Kidney glomerular epithelial cell (primary cell): ENCODE data around the gene PRELID3B.
"Not testable (repeated sequence)": the region's sequence is repeated elsewhere in the genome, so short reads cannot be mapped to it uniquely, and the experiment has no call there.

ENCODE experiments used
- DNase-seq: peaks from one replicate; lab custom pipeline; 2025; lab: John Stamatoyannopoulos, UW

Gene PRELID3B

DNA sequence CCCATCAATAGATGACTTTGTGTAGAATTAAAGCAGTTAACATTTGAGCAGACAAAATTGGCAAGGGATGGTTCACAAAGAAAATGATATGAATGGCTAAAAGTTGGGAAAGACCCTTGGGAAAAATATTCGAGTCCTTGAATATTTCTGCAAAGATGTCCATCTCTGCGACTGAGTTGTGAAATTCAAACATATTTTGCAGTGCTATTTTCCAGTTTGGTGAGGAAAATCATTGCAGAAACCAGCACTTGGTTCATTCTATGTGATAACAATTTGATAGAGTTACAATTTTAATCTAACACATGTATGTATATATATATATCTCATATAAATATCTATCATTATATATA is 6.1 kb upstream of the PRELID3B start:
- DNase-seq, result no peak

DNA sequence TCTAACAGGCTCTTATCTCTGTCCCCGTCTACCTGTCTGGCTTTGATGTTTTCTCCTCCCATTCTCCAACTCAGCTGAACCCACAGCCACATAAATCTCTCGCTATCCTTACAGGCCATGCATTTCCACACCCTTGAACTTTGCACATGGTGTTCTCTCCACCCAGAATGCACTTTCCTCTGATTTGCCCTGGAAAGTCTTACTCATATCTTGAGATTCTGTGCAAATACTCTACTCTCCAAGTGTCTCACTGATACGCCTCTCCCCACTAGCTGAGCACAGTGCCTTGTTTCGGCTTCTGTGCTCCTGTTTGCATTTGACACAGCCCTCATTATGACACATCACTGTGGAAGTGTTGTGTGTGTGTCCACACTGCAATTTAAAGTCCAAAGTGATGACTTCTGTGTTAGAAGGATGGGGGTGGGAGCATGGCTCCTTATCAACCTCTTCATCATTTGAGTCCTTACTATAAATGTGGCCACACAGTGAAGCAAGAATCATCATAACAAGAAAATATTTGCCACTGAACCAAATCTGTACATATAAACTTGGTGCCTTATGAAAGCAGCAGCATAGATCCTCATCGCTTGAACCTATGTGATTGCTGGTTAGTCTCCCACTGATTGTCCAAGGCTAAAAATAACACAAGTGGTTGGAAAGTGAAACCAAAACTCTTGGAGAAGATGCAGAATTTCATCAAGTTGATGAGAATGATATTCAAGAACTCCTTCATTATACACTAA is 5.5 kb upstream of the PRELID3B start:
- no peak for DNase-seq

DNA sequence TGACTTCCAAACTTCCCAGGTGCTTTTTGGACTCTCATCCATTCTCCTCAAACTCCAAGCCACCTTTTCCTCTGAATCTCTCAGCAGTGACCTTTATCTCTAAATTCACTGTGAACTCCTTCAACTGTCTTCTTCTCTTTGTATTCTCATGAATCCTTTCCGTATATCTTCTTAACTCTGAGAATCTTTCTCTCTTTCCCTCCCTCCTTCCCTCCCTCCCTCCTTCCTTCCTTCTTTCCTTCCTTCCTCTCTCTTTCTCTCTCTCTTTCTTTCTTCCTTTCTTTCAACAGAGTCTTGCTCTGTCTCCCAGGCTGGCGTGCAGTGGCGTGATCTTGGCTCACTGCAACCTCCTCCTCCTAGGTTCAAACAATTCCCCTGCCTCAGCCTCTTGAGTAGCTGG is 4.3 kb upstream of the PRELID3B start:
- DNase-seq, result no peak

DNA sequence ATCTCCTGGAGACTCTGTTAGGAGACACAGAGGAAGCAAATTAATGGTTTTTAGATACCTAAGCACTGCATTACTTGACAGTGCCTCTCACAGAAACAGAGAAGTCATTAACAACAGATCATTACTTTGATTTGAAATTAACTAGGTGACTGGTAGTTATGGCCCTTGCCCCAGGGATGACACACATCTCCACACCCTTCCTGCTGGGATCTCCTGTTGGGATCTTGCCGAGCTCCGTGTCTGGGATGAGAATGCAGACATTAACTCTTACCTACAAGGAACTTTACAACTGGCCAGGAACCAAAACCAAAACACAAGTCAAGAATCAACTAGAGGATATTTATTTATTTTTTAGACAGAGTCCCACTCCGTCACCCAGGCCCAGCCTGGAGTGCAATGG is 2.2 kb upstream of the PRELID3B start:
- no peak for DNase-seq

DNA sequence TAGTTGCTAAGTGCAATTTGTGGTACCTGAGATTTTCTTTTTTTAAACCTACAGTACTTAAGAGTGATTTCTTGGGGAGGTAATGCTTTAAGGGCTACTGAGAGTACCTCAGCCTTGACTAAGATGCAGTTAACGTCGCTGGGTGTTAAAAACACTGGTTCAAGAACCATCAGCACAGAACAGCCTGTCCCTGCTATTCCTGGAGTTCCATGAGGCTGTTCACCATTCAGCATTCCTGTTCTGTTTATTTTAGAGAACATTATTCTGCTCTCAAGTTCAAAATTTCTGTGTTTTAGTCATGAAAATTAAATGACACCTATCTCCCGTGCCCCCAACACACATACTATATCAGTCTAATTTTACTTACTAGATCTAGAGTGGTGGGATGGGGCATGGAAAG is 1.7 kb upstream of the PRELID3B start:
- DNase-seq, result no peak

DNA sequence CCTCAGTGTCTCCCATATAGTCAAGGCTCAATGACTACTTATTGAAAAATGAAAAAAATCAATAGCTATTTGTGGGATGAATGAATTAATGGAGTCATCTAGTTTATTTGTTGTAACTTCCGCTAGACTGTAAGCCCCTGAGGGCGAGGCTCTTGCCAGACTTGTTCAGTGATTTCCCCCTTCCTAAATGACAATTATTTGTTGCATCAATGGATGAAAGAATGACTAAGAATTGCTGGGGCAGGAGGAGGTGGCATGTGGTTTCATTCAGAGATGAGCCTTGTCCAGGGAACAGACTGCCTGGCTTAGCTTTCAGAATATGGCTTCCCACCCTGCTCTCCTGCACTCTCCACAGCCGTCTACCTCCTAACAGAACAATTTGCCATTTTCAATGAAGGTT is 1.1 kb upstream of the PRELID3B start:
- DNase-seq, result no peak

DNA sequence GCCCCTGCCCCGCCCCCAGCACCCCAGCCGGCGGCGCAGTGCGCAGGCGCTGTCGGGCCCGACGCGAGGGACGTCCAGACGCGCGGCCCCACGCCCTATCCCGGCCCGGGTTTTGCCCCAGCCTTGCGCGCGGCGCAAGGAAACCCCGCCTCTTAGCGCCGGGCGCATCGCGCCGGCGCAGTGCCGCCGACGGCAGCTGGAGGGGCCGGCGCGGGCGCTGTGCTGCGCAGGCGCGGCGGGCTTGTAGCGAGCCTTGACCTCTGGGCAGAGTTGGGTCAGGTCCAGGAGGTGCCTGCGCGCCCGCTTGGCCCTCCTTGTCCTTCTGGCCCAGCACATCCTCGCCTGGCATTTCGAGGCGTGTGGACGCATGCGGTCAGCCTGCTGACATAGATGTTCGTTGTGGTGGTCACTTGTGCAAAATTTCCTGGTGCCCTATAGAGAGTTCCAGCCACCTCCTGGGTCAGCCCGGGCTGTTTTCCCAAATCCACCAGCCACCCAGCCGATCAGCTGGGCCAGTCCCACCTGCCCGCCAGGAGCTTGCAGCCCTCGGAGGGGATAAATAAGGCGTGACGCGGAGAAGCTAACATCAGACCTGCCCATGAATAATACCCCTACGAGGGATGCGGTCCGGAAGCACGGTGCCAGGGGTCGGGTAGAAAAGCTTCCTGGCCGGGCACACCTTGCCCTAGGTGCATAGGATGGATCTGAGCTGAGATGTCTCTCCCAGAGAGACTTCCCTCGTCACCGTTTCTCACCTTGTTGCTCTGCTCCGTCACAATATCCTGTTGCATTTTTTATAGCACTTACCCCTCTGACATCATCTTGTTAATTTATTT is 428 bp upstream of the PRELID3B start:
- peak; percentile 87 for DNase-seq

DNA sequence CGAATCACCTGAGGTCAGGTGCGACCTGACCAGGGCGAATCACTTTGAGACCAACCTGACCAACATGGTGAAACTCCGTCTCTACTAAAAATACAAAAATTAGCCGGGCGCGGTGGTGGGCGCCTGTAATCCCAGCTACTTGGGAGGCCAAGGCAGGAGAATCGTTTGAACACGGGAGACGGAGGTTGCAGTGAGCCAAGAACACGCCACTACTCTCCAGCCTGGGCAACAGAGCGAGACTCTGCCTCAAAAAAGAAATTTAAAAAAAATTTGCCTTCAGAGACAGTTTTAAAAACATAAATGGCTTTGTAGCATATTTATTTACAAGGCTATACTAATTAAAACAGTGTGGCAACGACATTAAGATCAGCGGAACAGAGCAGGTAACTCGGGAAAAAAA is 1.1 kb downstream of the PRELID3B start:
- DNase-seq, result not testable (repeated sequence)

DNA sequence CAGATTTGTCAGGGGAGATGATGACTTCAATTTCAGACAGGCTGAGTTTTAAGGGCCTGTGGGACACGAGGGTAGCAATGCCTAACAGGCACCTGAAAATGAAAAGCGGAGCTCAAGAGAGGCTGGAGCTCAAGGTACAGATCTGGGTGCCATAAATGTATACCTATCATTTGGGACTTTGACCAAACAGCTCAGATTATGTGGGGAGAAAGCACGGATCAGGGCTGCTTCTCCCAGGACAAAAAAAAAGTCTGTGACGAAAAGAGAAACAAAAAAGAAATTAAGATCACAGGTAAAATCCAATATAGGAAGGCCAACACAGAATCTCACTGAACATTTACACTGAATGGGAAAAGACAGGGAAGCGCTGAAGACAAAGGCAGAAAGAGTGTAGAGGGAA is 1.9 kb downstream of the PRELID3B start:
- DNase-seq, result no peak

DNA sequence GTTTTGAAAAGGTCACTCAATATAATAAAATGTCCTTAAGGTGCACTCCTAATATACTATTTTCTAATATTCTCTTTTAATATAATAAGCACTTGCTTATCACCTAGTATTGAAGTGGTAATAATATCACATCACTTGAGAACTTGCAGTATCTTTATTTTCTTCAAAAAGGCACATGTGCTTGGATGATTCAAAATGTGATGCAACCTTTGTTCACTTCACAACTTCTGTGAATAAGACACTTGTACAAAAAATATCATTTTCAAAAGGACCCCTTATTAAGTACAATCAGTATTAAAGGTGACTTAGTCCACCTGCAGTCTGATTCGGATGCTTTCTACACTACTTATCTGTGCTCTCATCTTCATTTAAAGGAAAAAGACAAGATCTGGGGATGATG is 3.4 kb downstream of the PRELID3B start:
- no peak for DNase-seq

DNA sequence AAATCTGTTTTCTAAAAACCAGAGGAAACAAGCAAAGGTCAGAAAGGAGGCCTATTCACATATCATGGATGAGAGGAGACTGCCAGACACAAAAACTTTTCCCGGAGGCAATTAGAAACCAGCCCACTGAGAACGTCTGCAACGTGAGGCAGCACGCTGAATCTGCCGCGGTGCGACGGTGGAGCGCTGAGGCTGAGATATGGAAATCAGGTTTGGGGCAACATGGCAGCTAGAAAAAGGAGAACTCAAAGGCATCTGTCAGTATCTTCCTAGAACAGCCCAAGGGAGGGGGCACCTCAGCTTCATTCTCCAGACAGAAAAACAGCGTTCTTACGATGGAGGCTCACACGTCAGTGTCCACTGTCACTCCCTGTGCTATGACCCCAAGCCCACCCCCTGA is 5.2 kb downstream of the PRELID3B start:
- DNase-seq, result no peak

DNA sequence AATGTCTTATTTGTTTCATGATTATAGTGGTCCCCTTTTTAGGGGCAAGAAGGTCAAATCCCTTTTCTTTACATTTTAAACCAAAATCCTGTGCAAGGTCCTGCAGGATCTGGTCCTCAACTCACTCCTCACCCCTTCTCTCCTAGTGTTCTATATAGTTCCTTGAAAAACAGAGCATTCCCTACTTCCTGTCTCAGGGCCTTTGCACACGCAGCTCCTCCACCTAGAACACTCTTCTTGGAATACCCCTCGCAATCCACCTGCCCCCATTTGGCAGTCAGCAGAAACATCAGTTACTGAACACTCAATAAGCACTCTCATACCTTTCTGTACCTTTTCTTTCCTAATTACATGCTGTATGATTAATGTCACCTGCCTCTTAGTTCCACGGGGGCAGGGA is 7.2 kb downstream of the PRELID3B start:
- DNase-seq, result no peak

DNA sequence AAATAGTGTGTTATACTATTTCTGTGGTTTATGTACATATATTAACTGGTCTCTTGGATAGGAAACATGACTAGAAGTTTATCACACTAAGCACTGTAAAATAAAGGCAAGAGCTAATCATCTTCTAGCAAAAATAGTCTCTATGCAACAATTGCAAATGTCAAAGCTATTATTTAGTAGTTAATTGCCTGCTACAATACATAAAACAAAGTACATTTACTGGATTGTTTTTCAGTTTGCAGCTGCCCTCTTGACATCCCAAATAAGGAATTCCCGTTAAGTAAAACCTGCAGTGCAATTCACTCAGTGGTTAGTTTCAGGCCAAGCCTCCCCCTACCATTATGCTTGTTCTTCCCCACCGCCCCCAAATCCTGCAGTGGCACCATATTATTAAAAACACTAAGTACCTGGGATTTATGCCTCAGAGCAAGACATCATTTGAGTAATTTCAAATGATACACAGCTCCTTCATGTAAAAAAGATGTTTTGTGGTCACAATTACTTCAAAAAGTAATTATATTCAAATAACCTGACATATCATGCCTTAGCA is 8.9 kb downstream of the PRELID3B start:
- DNase-seq, result no peak

DNA sequence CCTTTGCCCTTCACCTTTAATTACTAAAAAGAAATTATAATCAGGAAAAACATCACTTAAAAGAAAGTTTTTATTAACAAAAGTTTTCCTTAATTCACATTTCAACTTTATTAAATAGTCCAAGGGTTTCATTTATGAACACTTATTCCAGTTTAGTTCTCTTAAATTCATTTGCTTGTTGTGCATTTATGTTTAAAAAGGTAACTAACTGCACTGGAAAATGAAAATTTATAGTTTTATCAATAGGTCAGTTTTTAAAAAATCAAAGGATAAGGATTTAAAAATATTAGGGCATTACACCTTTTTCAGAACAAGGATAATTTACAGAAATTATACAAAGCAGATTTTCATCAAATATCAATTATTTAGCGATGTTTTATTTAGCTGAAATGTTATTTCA is 9.5 kb downstream of the PRELID3B start:
- DNase-seq, result no peak

DNA sequence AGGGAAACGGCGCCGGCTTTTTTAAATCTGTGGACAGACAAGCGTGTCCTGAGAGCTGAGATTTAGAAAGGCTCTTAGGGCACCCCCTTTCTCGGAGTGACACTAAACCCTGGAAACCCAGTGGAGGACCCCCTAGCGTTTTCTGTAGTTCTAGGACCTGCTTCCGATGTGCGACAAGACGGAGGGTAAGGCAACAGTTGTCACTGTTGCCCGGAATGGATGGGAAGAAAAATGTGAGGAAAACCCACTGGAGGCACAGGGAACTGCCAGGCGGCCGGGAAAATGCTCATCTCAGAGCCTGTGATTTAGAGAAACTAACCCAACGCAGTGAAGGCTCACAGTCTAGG is 9.9 kb downstream of the PRELID3B start:
- DNase-seq, result peak; percentile 30

DNA sequence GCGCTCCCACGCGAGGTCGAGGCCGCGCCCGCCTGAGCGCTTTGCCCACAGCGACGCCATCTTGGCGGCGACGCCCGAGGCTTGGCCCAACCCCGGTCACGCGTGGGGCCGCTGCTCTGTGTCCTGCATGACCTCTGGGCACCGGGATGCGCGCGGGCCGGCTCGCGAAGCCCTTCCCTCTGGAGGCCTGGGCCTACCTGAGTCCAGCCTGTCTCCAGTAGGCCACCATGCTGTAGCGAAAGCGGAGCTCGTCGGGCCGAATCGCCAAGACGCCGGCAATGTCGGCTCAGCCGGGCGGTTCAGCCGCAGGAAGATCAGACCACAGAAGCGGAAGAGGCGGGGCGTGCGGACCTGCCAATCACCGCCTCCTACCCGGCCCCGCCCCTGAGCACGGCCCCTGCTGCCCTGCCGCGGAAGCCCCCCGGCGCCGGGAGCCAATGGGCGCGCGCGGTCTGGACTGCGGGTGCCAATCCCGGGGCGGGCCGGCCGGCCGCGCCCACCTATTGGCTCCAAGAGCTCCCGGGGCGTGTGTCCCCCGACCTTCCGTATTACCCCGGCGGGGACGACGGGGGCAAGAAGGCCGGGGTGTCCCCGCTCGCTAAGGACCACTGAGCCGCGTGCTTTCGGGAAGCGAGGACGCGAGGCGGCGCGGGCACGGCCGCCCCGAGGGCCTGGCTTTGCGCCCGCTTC is 10.4 kb downstream of the PRELID3B start, which contains the start of gene ATP5F1E:
Gene ATP5F1E (minus strand): TSS at position 313 of the 690 bp plus-strand sequence. CDS start 84 bp downstream, at position 229.
- peak; percentile 83 for DNase-seq

DNA sequence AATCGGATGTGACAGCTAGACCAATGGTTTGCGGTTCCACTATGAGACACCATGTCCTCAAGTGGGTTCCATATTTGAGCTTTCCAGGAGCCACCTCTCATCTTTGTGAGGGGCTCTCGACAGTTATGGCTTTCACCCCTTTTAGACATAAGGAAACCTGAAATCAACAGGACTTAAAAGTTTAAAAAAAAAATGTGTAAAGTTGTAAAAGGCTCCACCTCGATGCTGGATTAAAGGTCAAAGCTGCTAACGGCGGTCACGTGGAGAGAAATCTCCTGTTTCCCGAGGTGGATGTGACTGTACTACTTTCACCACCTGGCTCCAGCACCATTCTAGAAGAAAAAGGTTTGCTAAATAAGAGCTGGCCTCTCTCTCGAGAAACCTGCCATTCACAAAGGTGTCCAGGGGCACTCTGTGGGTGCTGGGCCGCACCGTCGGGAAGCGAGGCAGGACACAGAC is 11.0 kb downstream of the PRELID3B start:
- DNase-seq, result no peak

DNA sequence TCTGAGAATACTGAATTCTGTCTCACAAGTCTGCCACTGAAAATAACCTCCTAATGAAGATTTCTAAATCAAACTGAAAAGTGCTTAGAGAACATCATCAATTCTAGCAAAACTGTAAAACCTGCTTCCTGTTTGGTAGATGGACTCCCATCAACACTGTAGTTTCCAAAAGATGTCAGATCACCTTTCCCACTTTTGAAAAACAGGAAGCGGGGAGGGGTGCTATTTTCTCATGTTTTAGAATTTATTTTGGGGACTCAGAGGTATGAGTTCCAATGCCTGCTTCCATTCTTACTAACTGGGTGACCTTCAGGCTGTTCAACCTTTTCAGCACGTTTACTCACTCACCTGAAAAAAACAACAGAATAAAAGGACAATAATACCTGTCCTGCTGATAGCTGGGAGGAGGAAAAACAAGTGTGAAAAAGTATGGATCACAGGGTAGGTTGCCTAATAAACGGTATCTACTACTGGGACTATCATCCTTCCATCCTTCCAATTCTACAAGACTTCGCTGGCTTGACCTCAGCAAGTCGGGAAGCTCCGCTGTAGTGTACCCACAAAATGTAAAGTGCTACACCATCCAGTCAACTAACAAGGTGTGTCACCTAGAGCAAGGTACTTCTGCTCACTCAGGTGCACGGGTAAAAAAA is 11.5 kb downstream of the PRELID3B start:
- no peak for DNase-seq

DNA sequence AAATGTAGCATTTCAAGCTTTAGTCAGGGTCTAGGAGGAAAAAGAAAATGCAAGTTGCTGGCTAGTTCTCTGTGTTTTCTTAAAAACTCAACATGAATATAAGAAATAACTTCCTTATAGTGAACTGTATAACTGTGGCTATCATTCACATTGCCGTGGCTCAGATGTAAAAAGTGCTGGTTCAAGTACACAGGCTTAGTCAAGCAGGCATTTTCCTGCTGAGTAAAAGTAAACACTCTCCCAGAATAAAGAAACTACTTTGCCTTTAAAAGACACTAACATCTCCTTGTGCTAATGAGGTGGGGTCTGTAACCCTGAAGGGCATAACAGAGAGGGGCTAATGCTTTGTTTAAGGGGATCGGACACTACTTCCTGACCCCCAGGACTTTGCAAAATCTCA is 13.8 kb downstream of the PRELID3B start:
- no peak for DNase-seq

DNA sequence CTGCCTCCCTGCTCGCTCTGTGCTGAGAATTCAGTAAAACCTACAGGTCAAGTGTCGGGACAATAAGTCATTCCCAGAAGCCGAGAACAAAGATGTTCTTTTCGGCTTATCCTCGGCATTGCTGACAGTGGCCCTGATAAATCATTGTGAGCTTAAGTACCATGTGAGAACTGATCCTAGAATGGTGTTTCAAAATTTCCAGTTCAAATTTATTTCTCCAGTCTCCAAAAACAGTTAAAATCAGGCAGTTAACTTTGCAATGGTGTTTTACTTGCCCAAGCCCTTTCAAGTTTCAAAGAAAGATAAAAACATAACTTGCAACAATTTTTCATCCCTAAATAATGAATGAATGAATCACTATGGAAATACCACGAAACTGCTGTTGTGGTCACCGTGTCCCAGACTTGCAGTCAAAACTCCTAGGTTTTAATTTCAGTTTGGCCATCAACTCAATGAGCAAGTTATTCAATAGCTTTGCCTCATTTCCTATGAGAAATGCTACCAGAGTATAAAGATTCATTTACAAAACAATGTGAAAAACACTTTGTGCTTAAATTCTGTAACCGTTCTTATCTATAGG is 14.8 kb downstream of the PRELID3B start:
- peak; percentile 31 for DNase-seq

DNA sequence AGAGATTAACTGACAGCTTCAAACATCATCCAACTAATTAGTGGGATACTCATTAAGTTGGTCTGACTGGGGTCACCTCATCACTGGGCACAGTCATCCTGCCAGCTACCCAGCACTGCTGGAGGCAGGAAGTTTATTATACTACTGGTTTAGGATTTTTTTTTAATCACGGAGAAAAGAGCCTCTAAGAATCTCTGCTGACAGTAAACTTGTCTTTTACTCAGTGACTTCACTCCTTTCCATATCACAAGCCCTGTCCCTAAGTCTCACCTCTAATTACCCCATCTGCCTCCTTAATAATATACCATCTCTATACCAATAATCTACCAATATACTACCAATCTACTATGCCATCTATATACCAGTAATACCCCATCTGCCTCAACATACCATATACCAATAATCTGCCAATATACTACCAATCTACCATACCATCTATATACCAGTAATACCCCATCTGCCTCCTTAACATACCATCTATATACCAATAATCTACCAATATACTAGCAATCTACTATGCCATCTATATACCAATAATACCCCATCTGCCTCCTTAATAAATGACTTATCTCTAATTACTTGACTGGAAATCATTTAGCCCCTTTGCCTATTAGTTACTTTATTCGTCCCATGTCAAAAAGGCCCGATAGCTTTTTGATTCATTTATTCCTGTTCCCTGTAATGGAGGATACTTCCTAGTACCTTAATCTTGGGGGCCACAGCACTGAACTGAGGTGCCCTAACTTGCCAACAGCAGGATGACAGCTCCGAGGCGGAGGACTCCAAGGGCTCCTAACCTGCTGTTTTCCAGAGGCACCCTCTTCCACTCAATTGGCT is 15.5 kb downstream of the PRELID3B start:
- DNase-seq, result no peak
